Cortex of kidney (tissue), 1 donor: ENCODE data around the gene FRMD4B.

ENCODE experiments used
- DNase-seq: peaks from one replicate; lab custom pipeline; 2025; lab: John Stamatoyannopoulos, UW

The FRMD4B gene

GRCh38 chr3:69385723-69386555 lies at the start of gene FRMD4B:
TSS of gene FRMD4B (minus strand) at chr3:69386088. CDS start at chr3:69385989, 99 bp downstream.
- peak; percentile 16 for DNase-seq

GRCh38 chr3:69433969-69434325 lies 48.1 kb upstream of the FRMD4B start:
- DNase-seq, result no peak

GRCh38 chr3:69433121-69433968 lies 47.5 kb upstream of the FRMD4B start:
- DNase-seq, result no peak

- no peak for DNase-seq
These were observed 42.9 kb upstream of the FRMD4B start for GRCh38 chr3:69428657-69429255.

GRCh38 chr3:69426967-69427304 lies 41.0 kb upstream of the FRMD4B start:
- no peak for DNase-seq

GRCh38 chr3:69426291-69426966 lies 40.5 kb upstream of the FRMD4B start:
- DNase-seq, result no peak

GRCh38 chr3:69425249-69425648 lies 39.4 kb upstream of the FRMD4B start:
- DNase-seq, result no peak

GRCh38 chr3:69423463-69424155 lies 37.7 kb upstream of the FRMD4B start:
- no peak for DNase-seq

GRCh38 chr3:69422751-69423150 lies 36.9 kb upstream of the FRMD4B start:
- no peak for DNase-seq

GRCh38 chr3:69420781-69421520 lies 35.1 kb upstream of the FRMD4B start:
- DNase-seq, result no peak

GRCh38 chr3:69419276-69419675 lies 33.4 kb upstream of the FRMD4B start:
- no peak for DNase-seq

- DNase-seq, result no peak
These were observed 31.7 kb upstream of the FRMD4B start for GRCh38 chr3:69417541-69418078.

GRCh38 chr3:69413551-69414207 lies 27.8 kb upstream of the FRMD4B start:
- DNase-seq, result no peak

GRCh38 chr3:69411346-69411745 lies 25.5 kb upstream of the FRMD4B start:
- no peak for DNase-seq

- DNase-seq, result no peak
These were observed 24.4 kb upstream of the FRMD4B start for GRCh38 chr3:69410301-69410700.

- DNase-seq, result no peak
These were observed 23.9 kb upstream of the FRMD4B start for GRCh38 chr3:69409831-69410230.

GRCh38 chr3:69409011-69409410 lies 23.1 kb upstream of the FRMD4B start:
- no peak for DNase-seq

GRCh38 chr3:69408542-69408941 lies 22.7 kb upstream of the FRMD4B start:
- DNase-seq, result no peak

GRCh38 chr3:69407908-69408307 lies 22.0 kb upstream of the FRMD4B start:
- no peak for DNase-seq

- no peak for DNase-seq
These were observed 20.3 kb upstream of the FRMD4B start for GRCh38 chr3:69406163-69406562.
